ENCODE measurements around the gene XXYLT1.

- TF ChIP-seq ARNTL (CRISPR knock-in tag; IDR thresholded peaks at IDR 0.05; ENCODE audit: borderline replicate concordance, low read depth): no peak
- no peak for TF ChIP-seq OSR1 (CRISPR knock-in tag; IDR thresholded peaks at IDR 0.05)
- TF ChIP-seq CREB5 (CRISPR knock-in tag; IDR thresholded peaks at IDR 0.05; ENCODE audit: low read depth): no peak
- no peak for TF ChIP-seq TCF4 (CRISPR knock-in tag; IDR thresholded peaks at IDR 0.05; ENCODE audit: borderline replicate concordance)
- no peak for TF ChIP-seq ISL1 (CRISPR knock-in tag; IDR thresholded peaks at IDR 0.05)
- TF ChIP-seq POU6F1 (CRISPR knock-in tag; IDR thresholded peaks at IDR 0.05; ENCODE audit: borderline replicate concordance, low read depth): no peak
- no peak for TF ChIP-seq TSHZ2 (CRISPR knock-in tag; IDR thresholded peaks at IDR 0.05)
- no peak for TF ChIP-seq ZNF8 (CRISPR knock-in tag; IDR thresholded peaks at IDR 0.05)
Observed at GRCh38 chr3:195065864-195066185, 205.1 kb downstream of the XXYLT1 start.
